Astrocyte of the spinal cord (primary cell): ENCODE measurements around the gene PIH1D1.

ENCODE experiments used
- DNase-seq: peaks from one replicate; pipeline ENCODE4 v3.0.0; 2011; ENCODE audit warnings: low read depth, low spot score
- H3K4me3 ChIP-seq: 2 replicates; pipeline ENCODE4 v1.5.1; 2011; ENCODE audit warnings: low read depth, mild to moderate bottlenecking, low read length, moderate library complexity
- in situ Hi-C: cut with HindIII; loops from 2 replicates; pipeline ENCODE4 v1.10.0; 2017; ENCODE audit warnings: low sequenced_read_pairs
- TF ChIP-seq, protein P1 (sequence below): IDR thresholded peaks from 2 replicates; pipeline ENCODE4 v1.5.1; 2012; ENCODE audit warnings: low read depth, mild to moderate bottlenecking, low read length, inconsistent platforms

PIH1D1 gene

DNA sequence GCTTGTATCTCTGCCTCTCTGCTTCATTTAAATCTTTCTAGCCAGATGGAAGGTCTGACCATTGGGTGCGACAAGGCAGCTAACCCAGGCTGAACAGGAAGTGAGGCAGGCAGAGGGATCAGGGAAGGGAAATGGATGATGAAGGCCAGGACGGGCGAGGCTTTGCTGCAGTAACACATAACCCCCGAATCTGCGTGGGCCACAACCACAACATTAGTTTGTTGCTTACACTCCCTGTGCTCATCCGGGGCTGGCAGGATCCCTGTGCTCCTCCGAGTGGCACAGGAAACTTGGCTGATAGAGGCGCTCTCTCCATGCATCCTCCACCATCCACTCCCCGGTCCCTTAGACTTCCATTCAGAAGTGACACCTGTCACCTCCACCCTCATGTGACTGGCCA is 21.3 kb upstream of the PIH1D1 start:
- in situ Hi-C loops = no loop called here
- TF ChIP-seq, protein P1, sequence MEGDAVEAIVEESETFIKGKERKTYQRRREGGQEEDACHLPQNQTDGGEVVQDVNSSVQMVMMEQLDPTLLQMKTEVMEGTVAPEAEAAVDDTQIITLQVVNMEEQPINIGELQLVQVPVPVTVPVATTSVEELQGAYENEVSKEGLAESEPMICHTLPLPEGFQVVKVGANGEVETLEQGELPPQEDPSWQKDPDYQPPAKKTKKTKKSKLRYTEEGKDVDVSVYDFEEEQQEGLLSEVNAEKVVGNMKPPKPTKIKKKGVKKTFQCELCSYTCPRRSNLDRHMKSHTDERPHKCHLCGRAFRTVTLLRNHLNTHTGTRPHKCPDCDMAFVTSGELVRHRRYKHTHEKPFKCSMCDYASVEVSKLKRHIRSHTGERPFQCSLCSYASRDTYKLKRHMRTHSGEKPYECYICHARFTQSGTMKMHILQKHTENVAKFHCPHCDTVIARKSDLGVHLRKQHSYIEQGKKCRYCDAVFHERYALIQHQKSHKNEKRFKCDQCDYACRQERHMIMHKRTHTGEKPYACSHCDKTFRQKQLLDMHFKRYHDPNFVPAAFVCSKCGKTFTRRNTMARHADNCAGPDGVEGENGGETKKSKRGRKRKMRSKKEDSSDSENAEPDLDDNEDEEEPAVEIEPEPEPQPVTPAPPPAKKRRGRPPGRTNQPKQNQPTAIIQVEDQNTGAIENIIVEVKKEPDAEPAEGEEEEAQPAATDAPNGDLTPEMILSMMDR = no peak
- no peak for DNase-seq
- no peak overlapping the region for H3K4me3 ChIP-seq

DNA sequence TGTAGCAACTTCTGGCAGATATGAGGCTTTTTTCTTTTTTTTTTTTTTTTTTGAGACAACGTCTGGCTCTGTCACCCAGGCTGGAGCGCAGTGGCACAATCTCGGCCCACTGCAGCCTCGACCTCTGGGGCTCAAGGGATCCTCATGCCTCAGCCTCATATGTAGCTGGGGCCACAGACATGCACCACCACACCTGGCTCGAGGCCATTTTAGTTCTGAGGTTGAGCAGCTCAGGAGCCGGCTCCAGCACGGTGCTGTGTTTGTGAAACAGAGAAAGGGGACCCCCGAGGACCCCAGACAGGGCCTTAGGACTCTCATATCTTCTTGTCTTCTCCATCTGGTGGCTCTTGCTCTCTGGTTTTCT is 19.0 kb upstream of the PIH1D1 start:
- H3K4me3 ChIP-seq = no peak overlapping the region
- TF ChIP-seq, protein P1 = no peak
- in situ Hi-C loops = no loop called here
- no peak for DNase-seq

DNA sequence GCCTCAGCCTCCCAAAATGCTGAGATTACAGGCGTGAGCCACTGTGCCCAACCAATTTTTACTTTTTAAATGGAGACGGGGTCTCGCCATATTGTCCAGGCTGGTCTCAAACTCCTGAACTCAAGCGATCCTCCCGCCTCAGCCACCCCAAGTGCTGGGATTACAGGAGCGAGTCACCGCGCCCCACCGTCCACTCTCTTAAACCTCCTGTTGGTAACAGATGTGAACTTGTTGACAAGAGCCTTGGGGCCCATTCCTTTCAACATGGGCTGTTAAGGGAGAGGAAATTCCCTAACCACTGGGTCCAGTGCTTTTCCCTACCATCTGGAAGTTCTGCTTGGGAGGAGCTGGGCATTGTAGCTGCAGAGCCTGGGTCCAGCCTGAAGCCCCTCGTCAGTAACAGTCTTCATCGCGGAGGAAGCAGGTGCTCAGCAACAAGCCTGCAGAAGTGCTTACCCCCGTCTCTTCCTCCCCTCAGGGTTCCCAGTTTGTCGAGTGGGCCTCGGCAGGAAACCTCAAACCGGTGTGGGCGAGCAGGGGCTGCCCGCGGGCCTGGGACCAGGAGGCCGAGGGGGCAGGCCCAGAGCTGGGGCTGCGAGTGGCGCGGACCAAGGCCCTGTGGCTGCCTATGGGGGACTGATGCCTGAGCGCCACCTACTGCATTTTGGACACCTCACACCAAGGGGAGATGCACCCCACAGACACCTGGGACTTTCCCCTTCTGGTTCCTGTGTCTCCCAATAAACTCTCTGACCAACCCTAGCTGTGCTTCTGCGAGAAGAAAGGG is 18.4 kb upstream of the PIH1D1 start:
- TF ChIP-seq, protein P1 = peak; percentile 17
- no peak for DNase-seq
- no peak overlapping the region for H3K4me3 ChIP-seq
- in situ Hi-C loops = no loop called here

DNA sequence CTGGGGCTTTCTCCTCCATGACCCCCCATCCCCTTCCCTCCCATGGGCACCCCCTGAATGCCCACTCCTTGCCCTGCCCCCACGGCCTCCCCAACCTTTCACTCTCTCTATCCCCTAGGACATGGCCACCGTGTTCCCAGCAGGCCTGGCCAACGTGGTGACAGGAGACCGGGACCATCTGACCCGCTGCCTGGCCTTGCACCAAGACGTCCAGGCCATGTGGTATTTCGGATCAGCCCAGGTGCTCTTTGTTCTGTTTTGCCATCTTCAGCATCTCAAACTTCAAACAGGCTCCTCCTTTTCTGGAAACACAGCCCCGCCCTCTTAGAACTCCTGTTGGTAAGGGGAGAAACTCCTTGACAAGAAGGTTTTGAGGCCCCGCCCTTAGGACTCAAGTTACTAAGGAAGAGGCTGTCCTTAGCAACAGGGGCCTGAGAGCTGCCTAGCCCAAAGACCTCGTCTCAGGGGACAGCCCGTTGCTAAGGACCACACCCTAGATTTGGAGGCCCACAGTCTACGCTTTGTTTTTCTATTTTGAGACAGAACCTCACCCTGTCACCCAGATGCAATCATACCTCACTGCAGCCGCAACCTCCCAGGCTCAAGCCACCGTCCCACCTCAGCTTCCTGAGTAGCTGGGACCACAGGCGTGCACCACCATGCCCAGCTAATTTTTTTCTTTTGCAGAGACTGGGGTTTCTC is 17.3 kb upstream of the PIH1D1 start:
- TF ChIP-seq, protein P1 = no peak
- in situ Hi-C loops = no loop called here
- DNase-seq = peak; percentile 46
- H3K4me3 ChIP-seq = no peak overlapping the region

DNA sequence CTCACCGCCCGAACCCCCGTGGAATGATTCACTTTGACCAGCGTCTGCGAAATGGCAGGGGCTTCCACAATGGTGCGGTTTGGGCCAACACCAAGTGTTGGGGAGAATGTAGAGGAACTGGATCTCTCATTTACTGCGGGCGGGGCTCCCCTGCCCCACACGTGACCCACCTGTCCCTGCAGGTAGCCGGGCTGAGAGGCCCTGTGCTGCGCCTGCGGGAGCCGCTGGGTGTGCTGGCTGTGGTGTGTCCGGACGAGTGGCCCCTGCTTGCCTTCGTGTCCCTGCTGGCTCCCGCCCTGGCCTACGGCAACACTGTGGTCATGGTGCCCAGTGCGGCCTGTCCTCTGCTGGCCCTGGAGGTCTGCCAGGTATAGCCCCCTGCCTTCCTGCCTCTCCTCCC is 16.6 kb upstream of the PIH1D1 start:
- DNase-seq = no peak
- H3K4me3 ChIP-seq = no peak overlapping the region
- in situ Hi-C loops = no loop called here
- TF ChIP-seq, protein P1 = no peak

DNA sequence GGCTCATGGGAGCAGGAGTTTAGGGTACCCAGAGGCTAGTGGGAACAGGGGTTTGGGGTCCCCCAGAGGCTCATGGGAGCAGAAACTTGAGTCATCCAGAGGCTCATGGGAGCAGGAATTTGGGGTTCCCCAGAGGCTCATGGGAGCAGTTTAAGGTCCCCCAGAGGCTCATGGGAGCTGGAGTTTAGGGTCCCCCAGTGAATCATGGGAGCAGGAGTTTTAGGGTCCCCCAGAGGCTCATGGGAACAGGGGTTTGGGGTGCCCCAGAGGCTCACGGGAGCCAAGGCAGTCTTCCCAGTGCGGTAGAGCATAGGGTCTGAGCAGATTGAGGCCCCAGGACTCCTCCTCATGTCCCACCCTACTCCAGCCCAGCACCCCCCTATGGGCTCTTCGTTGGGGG is 13.8 kb upstream of the PIH1D1 start:
- DNase-seq = no peak
- in situ Hi-C loops = no loop called here
- TF ChIP-seq, protein P1 = no peak
- no peak overlapping the region for H3K4me3 ChIP-seq
